Epithelial cell of esophagus (primary cell): Measurements from ENCODE around the gene LRRC8A.
"Not testable (repeated sequence)": the region's sequence is repeated elsewhere in the genome, so short reads cannot be mapped to it uniquely, and the experiment has no call there.

ENCODE experiments used
- DNase-seq: peaks from one replicate; pipeline ENCODE4 v3.0.0; 2010; ENCODE audit warnings: low read depth
- H3K4me3 ChIP-seq: 2 replicates; pipeline ENCODE4 v1.5.1; 2011; ENCODE audit warnings: mild to moderate bottlenecking, low read length, control low read depth
- CTCF ChIP-seq: IDR thresholded peaks from 2 replicates; pipeline ENCODE4 v1.5.1; 2011; ENCODE audit warnings: low read depth, mild to moderate bottlenecking, low read length, control low read depth, inconsistent platforms; ENCODE audit not compliant: insufficient read depth; ENCODE audit errors: missing control alignments

The LRRC8A gene

GRCh38 chr9:128947277-128947526 lies 65.3 kb downstream of the LRRC8A start:
- peak overlapping the region; percentile 86 for H3K4me3 ChIP-seq
- no peak for TF ChIP-seq CTCF
- DNase-seq = no peak

GRCh38 chr9:128947527-128948301 lies 65.8 kb downstream of the LRRC8A start, which contains the start of the genes DOLK and NUP188:
Gene DOLK, minus strand, starts transcription at chr9:128947603. Its CDS starts 300 bp downstream, at chr9:128947303.
Gene NUP188, plus strand, starts transcription at chr9:128947699. Its CDS starts 21 bp downstream, at chr9:128947720.
- peak; percentile 94 for DNase-seq
- H3K4me3 ChIP-seq = peak within 1 kb of the TSS; percentile 86
- no peak for TF ChIP-seq CTCF

- H3K4me3 ChIP-seq, DNase-seq: not testable (repeated sequence)
Observed at GRCh38 chr9:128961403-128961802, 79.5 kb downstream of the LRRC8A start.
